GM23338 (cell line): ENCODE measurements around the gene CAMK2N2. TPM values are rescaled to one million over a fixed set of nuclear protein-coding genes. Genes with fewer than 3 reads are reported as not detected.

Experiments used
- ATAC-seq: fragments of 200-7000 bp; cut with Tn5 transposase; 3 replicates; pipeline ENCODE4 v1.9.1; 2020
- DNase-seq: peaks from one replicate; pipeline ENCODE4 v3.0.0-alpha.2; 2015; ENCODE audit warnings: low spot score
- H2AFZ ChIP-seq: fragments of 200-600 bp; sonication (generic); 2 replicates; pipeline ENCODE4 v1.8.0; 2016; ENCODE audit warnings: antibody characterized with exemption, mild to moderate bottlenecking, moderate library complexity
- H3F3A ChIP-seq: fragments of 200-600 bp; sonication (generic); replicated peaks from 2 replicates; pipeline ENCODE4 v1.8.0; 2017; ENCODE audit warnings: antibody characterized with exemption, mixed run types, low read depth
- H3K27ac ChIP-seq: fragments of 200-600 bp; sonication (generic); 2 replicates; pipeline ENCODE4 v1.6.1; 2016; ENCODE audit warnings: low read depth
- H3K27me3 ChIP-seq: fragments of 200-600 bp; sonication (generic); 2 replicates; pipeline ENCODE4 v1.8.0; 2016; ENCODE audit warnings: mild to moderate bottlenecking, mixed run types, moderate library complexity; ENCODE audit not compliant: insufficient read depth
- H3K36me3 ChIP-seq: fragments of 200-600 bp; sonication (generic); 2 replicates; pipeline ENCODE4 v1.8.0; 2016; ENCODE audit warnings: mild to moderate bottlenecking; ENCODE audit not compliant: insufficient read depth
- H3K4me1 ChIP-seq: fragments of 200-600 bp; sonication (generic); 2 replicates; pipeline ENCODE4 v1.8.0; 2016; ENCODE audit warnings: mild to moderate bottlenecking, moderate library complexity; ENCODE audit not compliant: insufficient read depth
- H3K4me2 ChIP-seq: fragments of 200-600 bp; sonication (generic); 2 replicates; pipeline ENCODE4 v1.7.1; 2017; ENCODE audit warnings: mixed run types
- H3K4me3 ChIP-seq: fragments of 200-600 bp; sonication (generic); 2 replicates; pipeline ENCODE4 v1.6.1; 2016; ENCODE audit warnings: mixed run types
- H3K79me2 ChIP-seq: fragments of 200-600 bp; sonication (generic); replicated peaks from 2 replicates; pipeline ENCODE4 v1.8.0; 2017; ENCODE audit warnings: mild to moderate bottlenecking; ENCODE audit not compliant: insufficient read depth
- H3K9me2 ChIP-seq: fragments of 200-600 bp; sonication (generic); 2 replicates; pipeline ENCODE4 v1.8.0; 2017; ENCODE audit not compliant: insufficient read depth
- H4K20me1 ChIP-seq: fragments of 200-600 bp; sonication (generic); replicated peaks from 2 replicates; pipeline ENCODE4 v1.8.0; 2017; ENCODE audit warnings: mild to moderate bottlenecking; ENCODE audit not compliant: insufficient read depth
- H3K27ac Mint-ChIP-seq: 2 replicates; pipeline ENCODE4 v1.8.0; 2020; ENCODE audit warnings: inconsistent platforms, mild to moderate bottlenecking, moderate library complexity, mixed read lengths
- H3K27me3 Mint-ChIP-seq: 3 replicates; pipeline ENCODE4 v1.8.0; 2022; ENCODE audit warnings: low read depth, mild to moderate bottlenecking, moderate library complexity, mixed read lengths, inconsistent platforms; ENCODE audit not compliant: insufficient read depth, poor library complexity
- H3K36me3 Mint-ChIP-seq: 3 replicates; pipeline ENCODE4 v1.8.0; 2021; ENCODE audit warnings: low read depth, mild to moderate bottlenecking, inconsistent platforms, moderate library complexity, mixed read lengths
- H3K4me1 Mint-ChIP-seq: 3 replicates; pipeline ENCODE4 v1.8.0; 2020; ENCODE audit warnings: mild to moderate bottlenecking, inconsistent platforms, mixed read lengths
- H3K4me3 Mint-ChIP-seq: 3 replicates; pipeline ENCODE4 v1.8.0; 2021; ENCODE audit warnings: moderate library complexity, mild to moderate bottlenecking, inconsistent platforms, mixed read lengths
- H3K9me3 Mint-ChIP-seq: 3 replicates; pipeline ENCODE4 v1.8.0; 2020; ENCODE audit warnings: moderate library complexity, mild to moderate bottlenecking, inconsistent platforms, mixed read lengths
- CREB1 ChIP-seq: fragments of 250-450 bp; sonication (Bioruptor Pico); IDR thresholded peaks from 2 replicates; pipeline ENCODE4 v1.5.0; 2020; ENCODE audit warnings: low read depth, mild to moderate bottlenecking, moderate library complexity
- CTCF ChIP-seq, 2 experiments: fragments of 200-600 bp in 1 of 2; sonication (generic) in 1 of 2; conservative IDR thresholded peaks; 2 replicates each; pipeline versions ENCODE4 v1.5.1 to v1.6.1; 2016 to 2017; ENCODE audit warnings: antibody characterized with exemption in 2 of 2, low read depth in 2 of 2, mild to moderate bottlenecking in 2 of 2, moderate library complexity in 1 of 2
- EZH2 ChIP-seq: fragments of 200-600 bp; sonication (generic); IDR thresholded peaks from one replicate; pipeline ENCODE4 v1.8.0; 2017; ENCODE audit warnings: antibody characterized with exemption, mild to moderate bottlenecking, low read depth; ENCODE audit not compliant: unreplicated experiment
- EZH2phosphoT487 ChIP-seq: fragments of 200-600 bp; sonication (generic); IDR thresholded peaks from one replicate; pipeline ENCODE4 v1.8.1; 2018; ENCODE audit warnings: antibody characterized with exemption; ENCODE audit not compliant: unreplicated experiment
- JUNB ChIP-seq: IDR thresholded peaks from one replicate; pipeline ENCODE4 v1.6.1; 2016; ENCODE audit warnings: antibody characterized with exemption; ENCODE audit not compliant: unreplicated experiment
- POLR2AphosphoS5 ChIP-seq: IDR thresholded peaks from 2 replicates; pipeline ENCODE4 v1.6.1; 2016; ENCODE audit warnings: antibody characterized with exemption, low read depth
- ZNF114 ChIP-seq: fragments of 250-450 bp; sonication (Bioruptor Pico); IDR thresholded peaks from 2 replicates; pipeline ENCODE4 v1.5.0; 2020; ENCODE audit warnings: mild to moderate bottlenecking, moderate library complexity
- ZNF331 ChIP-seq: fragments of 250-450 bp; sonication (Bioruptor Pico); IDR thresholded peaks from 2 replicates; pipeline ENCODE4 v1.5.0; 2020; ENCODE audit warnings: low read depth, mild to moderate bottlenecking, moderate library complexity
- polyA plus RNA-seq: library from polyadenylated mRNA; unstranded; fragments of >200 nt; fragmentation: Nextera tagmentation; extraction: Ambion mirVana; gene quantifications from 2 replicates; pipeline ENCODE4 v1.2.1, GENCODE V29; 2016
- total RNA-seq: library from RNA; depleted of rRNA; stranded (reverse); fragments of >200 nt; shearing (Covaris generic); gene quantifications from 2 replicates; pipeline ENCODE4 v1.2.3, GENCODE V29; 2014
- TF ChIP-seq, protein P1 (sequence below): IDR thresholded peaks from one replicate; pipeline ENCODE4 v1.6.1; 2018; ENCODE audit warnings: antibody characterized with exemption; ENCODE audit not compliant: unreplicated experiment

The CAMK2N2 gene
- total and polyA plus RNA-seq, 2 experiments from 2014 or later: 0.32 to 1.3 TPM

GRCh38 chr3:184234224-184234623 lies 27.1 kb downstream of the CAMK2N2 start:
- H3K36me3 Mint-ChIP-seq: no peaks in the 10 kb centered on the region; the same call in 2 of the 3 replicates
- 0 out of 2 replicates have a peak, but pooled peaks cover 6% of the 10 kb centered on the region for H4K20me1 ChIP-seq
- H3K79me2 ChIP-seq: no peaks in the 10 kb centered on the region
- no peaks in the 10 kb centered on the region for H3F3A ChIP-seq
- no peaks in the 10 kb centered on the region for H3K36me3 ChIP-seq
- no peak overlapping the region for H2AFZ ChIP-seq
- no peaks in the 10 kb centered on the region for H3K4me1 ChIP-seq
- no peak overlapping the region for H3K4me2 ChIP-seq
- H3K9me3 Mint-ChIP-seq: no peaks in the 10 kb centered on the region; the same call in 2 of the 3 replicates
- no peak overlapping the region for H3K4me3 Mint-ChIP-seq
- ATAC-seq (no peak), DNase-seq (peak; percentile 48)
- no peak for TF ChIP-seq CREB1 (CRISPR knock-in tag)
- no peaks in the 10 kb centered on the region for H3K9me2 ChIP-seq
- H3K27ac Mint-ChIP-seq: no peak overlapping the region
- H3K4me3 ChIP-seq: no peak overlapping the region
- H3K4me1 Mint-ChIP-seq: peaks cover 11% of the 10 kb centered on the region
- H3K27me3 ChIP-seq: peaks cover 52% of the 10 kb centered on the region
- H3K27ac ChIP-seq: no peak overlapping the region
- H3K27me3 Mint-ChIP-seq: peaks cover 44% of the 10 kb centered on the region

DNA sequence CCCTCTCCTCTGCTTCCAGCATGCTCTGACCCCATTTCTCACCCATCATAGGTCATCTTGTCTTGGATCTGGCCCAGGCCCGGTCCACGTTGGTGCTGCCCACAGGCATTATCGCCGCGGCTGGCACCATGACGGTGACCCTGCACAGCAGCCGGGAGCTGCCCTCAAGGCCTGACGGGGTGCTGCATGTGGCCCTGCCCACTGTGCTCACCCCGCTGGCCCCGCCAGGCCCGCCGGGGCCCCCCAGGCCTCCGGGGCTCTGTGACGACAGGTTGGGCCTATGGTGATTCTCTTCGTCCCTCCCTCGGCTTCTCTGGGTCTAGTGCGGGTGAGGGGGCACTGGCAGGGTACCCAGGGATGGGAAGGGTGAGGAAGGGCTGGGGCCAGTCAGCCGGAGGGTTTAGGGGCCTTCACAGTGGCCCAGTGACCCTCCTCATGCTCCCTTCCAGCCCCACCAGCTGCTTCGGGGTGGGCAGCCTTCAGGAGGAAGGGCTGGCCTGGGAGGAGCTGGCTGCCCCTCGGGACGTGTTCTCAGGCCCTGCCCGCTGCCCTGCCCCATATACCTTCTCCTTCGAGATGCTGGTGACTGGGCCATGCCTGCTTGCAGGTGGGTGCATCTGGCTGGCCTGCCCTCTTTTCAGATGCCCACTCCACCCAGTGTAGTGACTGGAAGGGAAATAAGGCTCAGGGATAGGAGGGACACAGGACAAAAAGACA lies 28.1 kb downstream of the CAMK2N2 start:
- Mint-ChIP-seq H3K9me3 (no peaks in the 10 kb centered on the region; the same call in 2 of the 3 replicates), H3K27me3 (peaks cover 50% of the 10 kb centered on the region), H3K4me1 (peaks cover 11% of the 10 kb centered on the region), H3K27ac (no peak overlapping the region), H3K36me3 (no peaks in the 10 kb centered on the region; the same call in 2 of the 3 replicates), H3K4me3 (no peak overlapping the region)
- 0 out of 2 replicates have a peak, but pooled peaks cover 6% of the 10 kb centered on the region for H4K20me1 ChIP-seq
- TF ChIP-seq JUNB: no peak
- TF ChIP-seq POLR2AphosphoS5: no peak
- no peak for TF ChIP-seq ZNF114
- no peaks in the 10 kb centered on the region for H3K36me3 ChIP-seq
- no peaks in the 10 kb centered on the region for H3K4me1 ChIP-seq
- no peak overlapping the region for H3K4me2 ChIP-seq
- no peak overlapping the region for H3K27ac ChIP-seq
- H3F3A ChIP-seq: no peaks in the 10 kb centered on the region
- ATAC-seq: no peak
- no peaks in the 10 kb centered on the region for H3K79me2 ChIP-seq
- H2AFZ ChIP-seq: no peak overlapping the region
- H3K27me3 ChIP-seq: peaks cover 60% of the 10 kb centered on the region
- H3K9me2 ChIP-seq: no peaks in the 10 kb centered on the region
- no peak for DNase-seq
- H3K4me3 ChIP-seq: no peak overlapping the region

GRCh38 chr3:184231671-184232070 lies 29.7 kb downstream of the CAMK2N2 start:
- Mint-ChIP-seq H3K36me3 (no peaks in the 10 kb centered on the region; the same call in 2 of the 3 replicates), H3K27me3 (peaks cover 58% of the 10 kb centered on the region), H3K4me1 (peaks cover 9% of the 10 kb centered on the region), H3K27ac (no peak overlapping the region), H3K9me3 (no peaks in the 10 kb centered on the region; the same call in 2 of the 3 replicates), H3K4me3 (peak overlapping the region; percentile 53; the same call in 2 of the 3 replicates)
- peaks cover 75% of the 10 kb centered on the region for H3K27me3 ChIP-seq
- no peak overlapping the region for H2AFZ ChIP-seq
- H3K4me1 ChIP-seq: no peaks in the 10 kb centered on the region
- H3K36me3 ChIP-seq: no peaks in the 10 kb centered on the region
- 0 out of 2 replicates have a peak, but pooled peaks cover 6% of the 10 kb centered on the region for H4K20me1 ChIP-seq
- no peaks in the 10 kb centered on the region for H3F3A ChIP-seq
- no peak overlapping the region for H3K27ac ChIP-seq
- ATAC-seq (no peak), DNase-seq (no peak)
- no peaks in the 10 kb centered on the region for H3K79me2 ChIP-seq
- H3K9me2 ChIP-seq: no peaks in the 10 kb centered on the region
- H3K4me2 ChIP-seq: no peak overlapping the region
- H3K4me3 ChIP-seq: no peak overlapping the region
- TF ChIP-seq, protein P1, sequence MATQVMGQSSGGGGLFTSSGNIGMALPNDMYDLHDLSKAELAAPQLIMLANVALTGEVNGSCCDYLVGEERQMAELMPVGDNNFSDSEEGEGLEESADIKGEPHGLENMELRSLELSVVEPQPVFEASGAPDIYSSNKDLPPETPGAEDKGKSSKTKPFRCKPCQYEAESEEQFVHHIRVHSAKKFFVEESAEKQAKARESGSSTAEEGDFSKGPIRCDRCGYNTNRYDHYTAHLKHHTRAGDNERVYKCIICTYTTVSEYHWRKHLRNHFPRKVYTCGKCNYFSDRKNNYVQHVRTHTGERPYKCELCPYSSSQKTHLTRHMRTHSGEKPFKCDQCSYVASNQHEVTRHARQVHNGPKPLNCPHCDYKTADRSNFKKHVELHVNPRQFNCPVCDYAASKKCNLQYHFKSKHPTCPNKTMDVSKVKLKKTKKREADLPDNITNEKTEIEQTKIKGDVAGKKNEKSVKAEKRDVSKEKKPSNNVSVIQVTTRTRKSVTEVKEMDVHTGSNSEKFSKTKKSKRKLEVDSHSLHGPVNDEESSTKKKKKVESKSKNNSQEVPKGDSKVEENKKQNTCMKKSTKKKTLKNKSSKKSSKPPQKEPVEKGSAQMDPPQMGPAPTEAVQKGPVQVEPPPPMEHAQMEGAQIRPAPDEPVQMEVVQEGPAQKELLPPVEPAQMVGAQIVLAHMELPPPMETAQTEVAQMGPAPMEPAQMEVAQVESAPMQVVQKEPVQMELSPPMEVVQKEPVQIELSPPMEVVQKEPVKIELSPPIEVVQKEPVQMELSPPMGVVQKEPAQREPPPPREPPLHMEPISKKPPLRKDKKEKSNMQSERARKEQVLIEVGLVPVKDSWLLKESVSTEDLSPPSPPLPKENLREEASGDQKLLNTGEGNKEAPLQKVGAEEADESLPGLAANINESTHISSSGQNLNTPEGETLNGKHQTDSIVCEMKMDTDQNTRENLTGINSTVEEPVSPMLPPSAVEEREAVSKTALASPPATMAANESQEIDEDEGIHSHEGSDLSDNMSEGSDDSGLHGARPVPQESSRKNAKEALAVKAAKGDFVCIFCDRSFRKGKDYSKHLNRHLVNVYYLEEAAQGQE: no peak
- TF ChIP-seq EZH2 (no peak), CTCF (conservative IDR thresholded peaks at IDR 0.05; ENCODE audit: low read depth in 2 of 2) (no peak), EZH2phosphoT487 (no peak), ZNF331 (CRISPR knock-in tag) (no peak), ZNF114 (no peak)
